HepG2 (cell line): ENCODE results near the gene COX4I2. TPM values are rescaled to one million over a fixed set of nuclear protein-coding genes. Genes with fewer than 3 reads are reported as not detected.
A peak's percentile ranks its signal among the peaks of the same experiment; 100 is the strongest.

Source experiments
- ATAC-seq: fragments of 200-7000 bp; cut with Tn5 transposase; 3 replicates; pipeline ENCODE4 v1.9.1; 2020; ENCODE audit warnings: mild to moderate bottlenecking, moderate library complexity
- BruUV-seq: library from RNA; stranded (reverse); fragments of 400-500 nt; replicated peaks from 2 replicates; lab custom pipeline; 2021; lab: Mats Ljungman, UMichigan
- CTCF ChIA-PET: fragments of 300-600 bp; formaldehyde crosslinking; extraction: SDS; loops from one replicate; lab custom pipeline; 2021; ENCODE audit warnings: low total read pairs, inconsistent platforms, low intra/inter-chr PET ratio; lab: Yijun Ruan, JAX
- POLR2A ChIA-PET: fragments of 350-600 bp; sonication (Branson Sonifier 250); formaldehyde crosslinking; loops from one replicate; lab custom pipeline; 2020; ENCODE audit warnings: antibody characterized with exemption, inconsistent platforms; lab: Yijun Ruan, JAX
- DNase-seq: peaks from one replicate; pipeline ENCODE4 v3.0.0-alpha.2; 2015; ENCODE audit warnings: low spot score
- FAIRE-seq: peaks from 3 replicates; lab custom pipeline; 2011; peaks lifted over from hg19 to GRCh38; lab: Jason Lieb, UNC
- H2AFZ ChIP-seq: one replicate; pipeline ENCODE4 v1.6.1; 2011; ENCODE audit warnings: low read length, inconsistent platforms
- H3K27ac ChIP-seq: fragments of 300-600 bp; 3 replicates; pipeline ENCODE4 v1.8.0; 2011; ENCODE audit warnings: mixed run types, mild to moderate bottlenecking, mixed read lengths, low read length, inconsistent platforms; ENCODE audit not compliant: insufficient read depth; ENCODE audit errors: extremely low read length
- H3K27me3 ChIP-seq, 2 experiments: fragments of 200-600 bp in 1 of 2; 2 replicates in 1 of 2; 3 replicates in 1 of 2; pipeline versions ENCODE4 v1.6.0 to v1.8.0; 2011; ENCODE audit warnings: low read length in 2 of 2, mild to moderate bottlenecking in 2 of 2, moderate library complexity in 2 of 2, inconsistent platforms in 1 of 2; ENCODE audit not compliant: insufficient read depth in 2 of 2, control insufficient read depth in 1 of 2
- H3K36me3 ChIP-seq, 2 experiments: fragments of 200-600 bp in 1 of 2; replicated peaks in 1 of 2; 2 replicates in 1 of 2; 3 replicates in 1 of 2; pipeline versions ENCODE4 v1.5.1 to v1.8.0; 2011; ENCODE audit warnings: low read length in 2 of 2, inconsistent platforms in 1 of 2; ENCODE audit not compliant: insufficient read depth in 2 of 2, control insufficient read depth in 1 of 2
- H3K4me1 ChIP-seq: 2 replicates; pipeline ENCODE4 v1.5.1; 2012; ENCODE audit warnings: low read length, inconsistent platforms; ENCODE audit not compliant: insufficient read depth
- H3K4me2 ChIP-seq: 2 replicates; pipeline ENCODE4 v1.6.0; 2011; ENCODE audit warnings: low read depth, low read length, inconsistent platforms
- H3K4me3 ChIP-seq, 3 experiments: fragments of 200-600 bp in 1 of 3; sonication (generic), shearing (Covaris generic) in 1 of 3; replicated peaks in 1 of 3; 2 replicates each; pipeline ENCODE4 v1.5.1; 2011 to 2016; ENCODE audit warnings: low read length in 3 of 3, inconsistent platforms in 2 of 3, low read depth in 2 of 3, mild to moderate bottlenecking in 2 of 3, control low read depth in 1 of 3, mixed read lengths in 1 of 3; ENCODE audit not compliant: insufficient read depth in 1 of 3
- H3K79me2 ChIP-seq: one replicate; pipeline ENCODE4 v1.6.1; 2011; ENCODE audit warnings: low read length, inconsistent platforms; ENCODE audit not compliant: insufficient read depth
- H3K9ac ChIP-seq: 2 replicates; pipeline ENCODE4 v1.6.0; 2011; ENCODE audit warnings: mild to moderate bottlenecking, low read depth, low read length, inconsistent platforms; ENCODE audit not compliant: insufficient read depth
- H3K9me3 ChIP-seq: 2 replicates; pipeline ENCODE4 v1.5.1; 2012; ENCODE audit warnings: mild to moderate bottlenecking, low read length
- H4K20me1 ChIP-seq: 2 replicates; pipeline ENCODE4 v1.6.0; 2011; ENCODE audit warnings: inconsistent platforms, mild to moderate bottlenecking, low read length, moderate library complexity; ENCODE audit not compliant: insufficient read depth
- ATF3 ChIP-seq: sonication (generic); formaldehyde crosslinking; IDR thresholded peaks from 2 replicates; pipeline ENCODE4 v1.4.0; 2020; ENCODE audit warnings: missing genetic modification reagents
- HNF1B ChIP-seq: sonication (generic); formaldehyde crosslinking; IDR thresholded peaks from 2 replicates; pipeline ENCODE4 v1.5.1; 2020; ENCODE audit warnings: mild to moderate bottlenecking, moderate library complexity, missing genetic modification reagents
- LCORL ChIP-seq, 2 experiments: fragments of 450-650 bp in 1 of 2; sonication (generic) in 1 of 2; formaldehyde crosslinking in 1 of 2; IDR thresholded peaks; 2 replicates each; pipeline versions ENCODE4 v1.5.0 to v1.6.1; 2017 to 2020; ENCODE audit warnings: antibody characterized with exemption in 1 of 2, missing genetic modification reagents in 1 of 2
- RARA ChIP-seq: IDR thresholded peaks from 2 replicates; pipeline ENCODE4 v1.6.1; 2016; ENCODE audit warnings: missing genetic modification reagents, missing compliant biosample characterization
- RBM39 ChIP-seq: fragments of 200-400 bp; formaldehyde crosslinking; IDR thresholded peaks from one replicate; pipeline ENCODE4 v1.6.1; 2018; ENCODE audit warnings: antibody characterized with exemption, mild to moderate bottlenecking, low read depth, low read length; ENCODE audit not compliant: poor library complexity, severe bottlenecking
- SALL1 ChIP-seq: sonication (generic); formaldehyde crosslinking; IDR thresholded peaks from 2 replicates; pipeline ENCODE4 v1.8.0; 2022; ENCODE audit warnings: mild to moderate bottlenecking, missing genetic modification reagents
- TRIM22 ChIP-seq: fragments of 450-650 bp; IDR thresholded peaks from 2 replicates; pipeline ENCODE4 v1.6.1; 2017
- ZBTB1 ChIP-seq: sonication (generic); formaldehyde crosslinking; IDR thresholded peaks from 2 replicates; pipeline ENCODE4 v1.4.0; 2020; ENCODE audit warnings: missing genetic modification reagents, borderline replicate concordance
- ZNF180 ChIP-seq: sonication (generic); formaldehyde crosslinking; IDR thresholded peaks from 2 replicates; pipeline ENCODE4 v1.4.0; 2020; ENCODE audit warnings: low read depth, missing genetic modification reagents, borderline replicate concordance
- ZNF503 ChIP-seq: sonication (generic); formaldehyde crosslinking; IDR thresholded peaks from 2 replicates; pipeline ENCODE4 v1.4.0; 2020; ENCODE audit warnings: missing genetic modification reagents
- WGBS: methylation state at CpG from one replicate; pipeline ENCODE4 v1.1.6; 2017; ENCODE audit warnings: low lambda C conversion rate; 5-methylcytosine and 5-hydroxymethylcytosine counted together
- in situ Hi-C: cut with HindIII; loops from 2 replicates; pipeline ENCODE4 v1.10.0; 2017; ENCODE audit warnings: low pct_unique_long_range_greater_than_20kb; ENCODE audit not compliant: extremely low pct_ligation_motif_present
- intact Hi-C: fragments of 100-400 bp; cut with micrococcal nuclease; formaldehyde crosslinking; loops from one replicate; pipeline ENCODE4 v1.10.0; 2022; ENCODE audit not compliant: unreplicated experiment
- polyA plus RNA-seq, 8 experiments: library from polyadenylated mRNA; depleted of rRNA in 3 of 8; stranded (reverse) in 7 of 8; unstranded in 1 of 8; fragments of >200 nt; fragmentation: Illumina TruSeq in 4 of 8; extraction: Trizol in 4 of 8; gene quantifications; 2 replicates each; pipeline versions ENCODE4 v1.2.1 to v1.2.3, GENCODE V29; 2011 to 2016; ENCODE audit warnings: low read depth in 4 of 8, missing spikeins in 1 of 8, mixed read lengths in 1 of 8; ENCODE audit not compliant: insufficient read depth in 1 of 8
- total RNA-seq, 5 experiments: library from RNA; depleted of rRNA; stranded (reverse); fragments of >200 nt; fragmentation: Illumina TruSeq; extraction: Trizol; gene quantifications; 2 replicates each; pipeline ENCODE4 v1.2.3, GENCODE V29; 2016; ENCODE audit warnings: low read depth in 1 of 5
- TF ChIP-seq, protein P1 (sequence below): sonication (generic); formaldehyde crosslinking; IDR thresholded peaks from 2 replicates; pipeline ENCODE4 v1.9.0; 2022; ENCODE audit warnings: low read depth, missing genetic modification reagents
- TF ChIP-seq, protein P2 (sequence below): sonication (generic); formaldehyde crosslinking; IDR thresholded peaks from 2 replicates; pipeline ENCODE4 v1.5.0; 2020; ENCODE audit warnings: missing genetic modification reagents

The COX4I2 gene
- total and polyA plus RNA-seq, 2 of the 13 experiments (the other 11 are each of a cell fraction or from before 2014, with no cell fraction given), result 1.1 TPM; not detected in 1

- BruUV-seq, result no TSS peak
- POLR2A ChIA-PET, result interaction anchor here (2.8 to 13.6 kb wide), 3 partner anchors 15 to 61 kb away, joined by 23 to 1427 read pairs (median 362); no protein-coding TSS in a partner anchor
- Histone ChIP-seq H4K20me1 (peaks cover 19% of the 10 kb centered on the region), H3K27me3 (no peaks in the 10 kb centered on the region; a peak in 1 of 5 replicates), H3K4me3 (no peak overlapping the region), H3K9me3 (no peaks in the 10 kb centered on the region), H3K36me3 (peaks cover 0 to 5% of the 10 kb centered on the region in 2 experiments; a peak in 4 of 5 replicates), H3K79me2 (peaks cover 42% of the 10 kb centered on the region), H2AFZ (no peak overlapping the region), H3K4me2 (peak overlapping the region; percentile 13; the same call in 1 of the 2 replicates), H3K27ac (peak overlapping the region; percentile 62), H3K4me1 (peaks cover 33% of the 10 kb centered on the region), H3K9ac (0 out of 2 replicates have a peak overlapping the region, but pooled peaks have one; percentile 20)
- 92% methylated on average over 17 of the region's 17 CpGs for WGBS
- intact Hi-C loops, result no loop called here
- CTCF ChIA-PET, result interaction anchor here (2.7 kb wide), 1 partner anchor 10 kb away, joined by 10 read pairs; no protein-coding TSS in a partner anchor
- ATAC-seq (no peak), DNase-seq (peak; percentile 66), FAIRE-seq (no peak)
- in situ Hi-C loops, result no loop called here
- no peak for TF ChIP-seq ZNF503 (CRISPR knock-in tag)
- no peak for TF ChIP-seq ZNF180 (CRISPR knock-in tag)
- no peak for TF ChIP-seq ZBTB1 (CRISPR knock-in tag)
- 0 out of 2 replicates have a peak, but pooled peaks have one; percentile 17 for TF ChIP-seq SALL1 (CRISPR knock-in tag)
- no peak for TF ChIP-seq RBM39
- no peak for TF ChIP-seq ATF3
- TF ChIP-seq HNF1B (CRISPR knock-in tag), result peak; percentile 50; the same call in 1 of the 2 replicates
- TF ChIP-seq, protein P1, sequence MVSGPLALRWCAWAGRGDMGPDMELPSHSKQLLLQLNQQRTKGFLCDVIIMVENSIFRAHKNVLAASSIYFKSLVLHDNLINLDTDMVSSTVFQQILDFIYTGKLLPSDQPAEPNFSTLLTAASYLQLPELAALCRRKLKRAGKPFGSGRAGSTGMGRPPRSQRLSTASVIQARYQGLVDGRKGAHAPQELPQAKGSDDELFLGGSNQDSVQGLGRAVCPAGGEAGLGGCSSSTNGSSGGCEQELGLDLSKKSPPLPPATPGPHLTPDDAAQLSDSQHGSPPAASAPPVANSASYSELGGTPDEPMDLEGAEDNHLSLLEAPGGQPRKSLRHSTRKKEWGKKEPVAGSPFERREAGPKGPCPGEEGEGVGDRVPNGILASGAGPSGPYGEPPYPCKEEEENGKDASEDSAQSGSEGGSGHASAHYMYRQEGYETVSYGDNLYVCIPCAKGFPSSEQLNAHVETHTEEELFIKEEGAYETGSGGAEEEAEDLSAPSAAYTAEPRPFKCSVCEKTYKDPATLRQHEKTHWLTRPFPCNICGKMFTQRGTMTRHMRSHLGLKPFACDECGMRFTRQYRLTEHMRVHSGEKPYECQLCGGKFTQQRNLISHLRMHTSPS (CRISPR knock-in tag), result 0 out of 2 replicates have a peak, but pooled peaks have one; percentile 17
- TF ChIP-seq TRIM22, result no peak
- TF ChIP-seq RARA (CRISPR knock-in tag), result no peak
- TF ChIP-seq LCORL (IDR thresholded peaks at IDR 0.05), result no peak
- no peak for TF ChIP-seq LCORL (CRISPR knock-in tag; IDR thresholded peaks at IDR 0.05)
- TF ChIP-seq, protein P2, sequence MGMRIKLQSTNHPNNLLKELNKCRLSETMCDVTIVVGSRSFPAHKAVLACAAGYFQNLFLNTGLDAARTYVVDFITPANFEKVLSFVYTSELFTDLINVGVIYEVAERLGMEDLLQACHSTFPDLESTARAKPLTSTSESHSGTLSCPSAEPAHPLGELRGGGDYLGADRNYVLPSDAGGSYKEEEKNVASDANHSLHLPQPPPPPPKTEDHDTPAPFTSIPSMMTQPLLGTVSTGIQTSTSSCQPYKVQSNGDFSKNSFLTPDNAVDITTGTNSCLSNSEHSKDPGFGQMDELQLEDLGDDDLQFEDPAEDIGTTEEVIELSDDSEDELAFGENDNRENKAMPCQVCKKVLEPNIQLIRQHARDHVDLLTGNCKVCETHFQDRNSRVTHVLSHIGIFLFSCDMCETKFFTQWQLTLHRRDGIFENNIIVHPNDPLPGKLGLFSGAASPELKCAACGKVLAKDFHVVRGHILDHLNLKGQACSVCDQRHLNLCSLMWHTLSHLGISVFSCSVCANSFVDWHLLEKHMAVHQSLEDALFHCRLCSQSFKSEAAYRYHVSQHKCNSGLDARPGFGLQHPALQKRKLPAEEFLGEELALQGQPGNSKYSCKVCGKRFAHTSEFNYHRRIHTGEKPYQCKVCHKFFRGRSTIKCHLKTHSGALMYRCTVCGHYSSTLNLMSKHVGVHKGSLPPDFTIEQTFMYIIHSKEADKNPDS (CRISPR knock-in tag), result no peak
Measured at GRCh38 chr20:31602779-31603441, 34.8 kb upstream of the COX4I2 start.
